AG20443 (cell line): ENCODE data around the gene PXK.
"Not testable (repeated sequence)": the region's sequence is repeated elsewhere in the genome, so short reads cannot be mapped to it uniquely, and the experiment has no call there.

Experiments used
- DNase-seq: peaks from one replicate; pipeline ENCODE4 v3.0.0; 2012; ENCODE audit warnings: low spot score, mixed read lengths

The PXK gene

GRCh38 chr3:58419780-58420507, 87.3 kb downstream of the PXK start:
- DNase-seq: peak; percentile 62

GRCh38 chr3:58421004-58421403, 88.3 kb downstream of the PXK start:
- no peak for DNase-seq

GRCh38 chr3:58422756-58423325, 90.1 kb downstream of the PXK start:
- no peak for DNase-seq

- no peak for DNase-seq
Observed at GRCh38 chr3:58424613-58425012, 91.9 kb downstream of the PXK start.

GRCh38 chr3:58425782-58426181, 93.1 kb downstream of the PXK start:
- DNase-seq: no peak

GRCh38 chr3:58427661-58428361, 95.1 kb downstream of the PXK start:
- no peak for DNase-seq

- DNase-seq: peak; percentile 19
Observed at GRCh38 chr3:58429657-58430056, 97.0 kb downstream of the PXK start.

- no peak for DNase-seq
Observed at GRCh38 chr3:58432905-58433304, 100.2 kb downstream of the PXK start.

- peak; percentile 96 for DNase-seq
Observed at GRCh38 chr3:58433400-58434167, 100.9 kb downstream of the PXK start, which contains the start of gene PDHB. Gene PDHB (minus strand): TSS chr3:58433832. CDS start chr3:58433809, 23 bp downstream.

- DNase-seq: no peak
Observed at GRCh38 chr3:58434168-58434504, 101.4 kb downstream of the PXK start.

GRCh38 chr3:58434511-58434910, 101.8 kb downstream of the PXK start:
- DNase-seq: no peak

- peak; percentile 84 for DNase-seq
Observed at GRCh38 chr3:58434990-58435389, 102.3 kb downstream of the PXK start.

- not testable (repeated sequence) for DNase-seq
Observed at GRCh38 chr3:58437276-58437675, 104.6 kb downstream of the PXK start.

- DNase-seq: not testable (repeated sequence)
Observed at GRCh38 chr3:58440996-58441355, 108.3 kb downstream of the PXK start.

- no peak for DNase-seq
Observed at GRCh38 chr3:58441514-58442450, 109.1 kb downstream of the PXK start.

- DNase-seq: no peak
Observed at GRCh38 chr3:58452176-58452575, 119.5 kb downstream of the PXK start.

GRCh38 chr3:58459160-58459559, 126.5 kb downstream of the PXK start:
- DNase-seq: no peak

GRCh38 chr3:58462829-58463180, 130.1 kb downstream of the PXK start:
- DNase-seq: no peak

- peak; percentile 94 for DNase-seq
Observed at GRCh38 chr3:58463181-58463941, 130.7 kb downstream of the PXK start.

GRCh38 chr3:58463942-58464271, 131.2 kb downstream of the PXK start:
- DNase-seq: no peak

- no peak for DNase-seq
Observed at GRCh38 chr3:58464866-58465265, 132.2 kb downstream of the PXK start.
